Ishikawa (cell line): ENCODE measurements around the gene PERCC1.

Experiments used
- CEBPB ChIP-seq: IDR thresholded peaks from 2 replicates; pipeline ENCODE4 v1.6.1; 2012
- CREB1 ChIP-seq: IDR thresholded peaks from 2 replicates; pipeline ENCODE4 v1.6.1; 2012; ENCODE audit warnings: low read depth
- EP300 ChIP-seq: IDR thresholded peaks from 2 replicates; pipeline ENCODE4 v1.6.1; 2012; ENCODE audit warnings: borderline replicate concordance
- FOXM1 ChIP-seq: IDR thresholded peaks from 2 replicates; pipeline ENCODE4 v1.6.1; 2012; ENCODE audit warnings: low read depth, borderline replicate concordance
- TCF12 ChIP-seq: IDR thresholded peaks from 2 replicates; pipeline ENCODE4 v1.6.1; 2012; ENCODE audit warnings: low read depth
- ZBTB7A ChIP-seq: IDR thresholded peaks from 2 replicates; pipeline ENCODE4 v1.6.1; 2012; ENCODE audit warnings: low read depth
- TF ChIP-seq, protein P1 (sequence below): IDR thresholded peaks from 2 replicates; pipeline ENCODE4 v1.6.1; 2012

GRCh38 chr16:1465567-1465915 is 34.7 kb downstream of the PERCC1 start:
- no peak for TF ChIP-seq EP300
- no peak for TF ChIP-seq CREB1
- TF ChIP-seq FOXM1 = no peak
- TF ChIP-seq ZBTB7A = no peak
- TF ChIP-seq, protein P1, sequence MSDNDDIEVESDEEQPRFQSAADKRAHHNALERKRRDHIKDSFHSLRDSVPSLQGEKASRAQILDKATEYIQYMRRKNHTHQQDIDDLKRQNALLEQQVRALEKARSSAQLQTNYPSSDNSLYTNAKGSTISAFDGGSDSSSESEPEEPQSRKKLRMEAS = no peak
- TF ChIP-seq CEBPB = no peak
- no peak for TF ChIP-seq TCF12
